COLO829 (cell line): Measurements from ENCODE around the gene FEZF1.

Source experiments
- DNase-seq: peaks from one replicate; pipeline ENCODE4 v3.0.0; 2012; ENCODE audit warnings: low spot score

The FEZF1 gene

DNA sequence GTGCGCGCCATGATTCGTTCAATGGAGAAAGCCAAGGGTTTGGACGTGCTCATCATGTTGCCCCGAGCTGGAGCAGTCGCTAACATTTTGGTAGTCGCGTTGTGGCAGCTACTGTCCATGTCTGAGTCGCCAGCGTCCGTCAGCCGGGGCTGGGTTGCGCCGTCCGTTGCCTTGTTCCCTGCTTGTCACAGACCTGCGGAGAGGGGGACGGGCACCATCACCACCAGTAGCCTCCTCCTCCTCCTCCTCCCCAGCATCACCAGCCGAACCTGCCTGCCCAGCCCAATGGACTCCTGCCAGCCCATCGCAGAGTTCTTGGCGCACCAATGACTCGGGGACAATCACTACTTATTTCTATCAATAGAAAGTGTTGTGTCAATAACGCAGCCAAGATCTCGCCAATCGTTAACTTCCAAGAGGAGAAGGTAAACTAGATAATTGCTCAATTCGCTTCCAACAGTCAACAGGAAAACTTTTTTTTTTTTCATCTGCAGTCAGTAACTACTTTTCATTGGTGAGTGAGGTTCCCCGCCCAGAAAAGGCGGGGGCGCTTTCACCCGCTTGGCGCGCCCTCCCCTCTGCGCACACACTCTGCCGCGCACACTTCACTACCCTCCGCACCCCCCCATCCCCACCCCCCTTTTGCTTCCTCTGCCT lies at the start of gene FEZF1:
TSS of gene FEZF1 (minus strand) at position 432 of the 657 bp plus-strand sequence. CDS start at position 119, 313 bp downstream.
- peak; percentile 65 for DNase-seq

DNA sequence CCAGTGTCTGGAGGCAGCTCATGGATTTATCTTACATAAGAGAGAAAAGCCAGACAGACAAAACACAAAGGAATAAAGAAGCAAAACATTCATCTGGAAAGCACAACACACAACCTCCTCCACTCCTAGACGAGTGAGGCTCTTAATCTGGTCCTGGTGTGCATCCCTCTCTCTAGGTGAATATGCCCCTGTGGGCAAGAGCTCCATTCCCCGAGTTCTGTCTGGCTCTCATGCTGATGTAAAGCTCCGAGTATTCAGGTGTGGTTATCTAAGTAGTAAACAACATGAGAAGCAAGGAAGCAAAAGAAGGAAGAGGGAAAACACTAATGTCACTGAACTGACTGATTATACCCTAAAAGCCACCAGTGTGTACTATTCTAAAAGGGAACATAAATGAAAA lies 47.9 kb upstream of the FEZF1 start:
- no peak for DNase-seq

DNA sequence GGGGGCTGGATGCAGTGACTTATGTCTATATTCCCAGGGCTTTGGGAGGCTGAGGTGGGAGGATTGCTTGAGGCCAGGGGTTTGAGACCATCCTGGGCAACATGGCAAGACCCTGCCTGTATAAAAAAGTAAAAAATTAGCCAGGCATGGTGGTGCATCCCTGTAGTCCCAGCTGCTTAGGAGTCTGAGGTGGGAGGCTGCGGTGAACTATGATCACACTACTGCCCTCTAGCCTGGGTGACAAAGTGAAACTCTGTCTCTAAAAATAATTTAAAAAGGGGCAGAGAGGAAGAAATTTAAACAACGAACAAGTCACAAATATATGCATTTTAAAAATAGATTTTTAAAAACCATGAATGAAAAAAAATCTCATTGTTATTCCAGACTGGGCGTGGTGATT lies 46.2 kb upstream of the FEZF1 start:
- no peak for DNase-seq

DNA sequence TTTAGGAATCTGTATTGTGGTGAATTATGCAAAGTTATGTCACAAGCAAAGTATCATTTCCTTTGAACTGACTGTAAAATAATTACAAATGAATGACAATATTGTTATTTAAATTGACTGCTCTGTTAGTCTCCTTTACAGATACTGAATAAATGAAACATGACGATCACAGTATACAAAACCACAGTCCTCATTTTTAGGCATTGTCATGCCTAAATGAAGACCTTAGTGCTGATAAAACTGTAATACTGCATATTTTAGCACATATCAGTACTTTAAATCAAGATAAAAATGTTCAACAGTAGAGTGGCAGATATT lies 39.7 kb upstream of the FEZF1 start:
- no peak for DNase-seq

DNA sequence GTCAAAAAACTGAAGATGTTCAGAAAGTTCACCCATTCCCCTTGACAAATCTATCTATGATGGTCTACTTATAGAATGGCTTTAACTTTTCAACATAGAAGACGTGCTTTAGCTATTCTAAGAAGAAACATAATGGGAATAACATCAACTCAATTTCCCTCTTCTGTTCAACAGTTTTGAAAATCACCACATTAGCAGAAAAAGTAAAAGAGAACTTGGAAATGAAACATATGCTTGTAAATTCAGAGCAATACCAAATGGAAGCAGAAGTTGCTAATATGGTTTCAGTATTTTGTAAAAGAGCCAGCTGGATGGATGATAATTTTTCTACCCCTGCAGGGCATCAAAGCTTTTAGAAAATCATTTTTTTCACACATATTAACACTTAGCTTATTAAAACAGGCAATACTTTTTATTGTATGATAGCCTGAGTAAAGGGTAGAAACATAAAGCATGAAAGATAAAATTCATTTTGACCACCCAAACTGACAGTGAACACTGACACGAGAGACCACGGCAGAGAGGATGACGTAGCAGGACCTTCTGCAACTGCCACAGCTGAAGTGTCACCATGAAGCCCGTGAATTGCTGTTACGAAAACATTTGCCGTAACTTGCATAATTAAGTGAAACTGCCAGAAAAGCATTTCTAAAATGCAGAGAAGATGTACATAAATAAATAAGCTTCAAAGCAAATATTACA lies 39.2 kb upstream of the FEZF1 start:
- no peak for DNase-seq

DNA sequence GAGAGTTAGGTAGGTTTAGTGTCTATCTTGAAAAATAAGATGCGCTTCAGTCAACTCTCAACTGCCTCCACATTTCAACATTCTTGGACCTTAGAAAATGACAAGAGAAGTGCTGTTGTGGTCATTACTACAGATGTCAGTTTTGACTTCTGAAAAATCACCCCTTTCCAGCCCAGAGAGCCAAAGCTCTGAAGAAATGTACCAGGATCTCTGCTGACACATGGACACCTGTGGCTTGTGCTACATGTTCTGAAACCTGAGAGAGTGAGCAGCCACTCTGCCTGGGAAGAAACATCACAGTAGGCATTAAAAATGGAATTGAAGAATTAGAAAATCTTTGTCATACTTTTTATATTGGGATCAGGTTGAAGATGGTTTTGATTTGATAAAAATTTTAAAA lies 35.9 kb upstream of the FEZF1 start:
- no peak for DNase-seq

DNA sequence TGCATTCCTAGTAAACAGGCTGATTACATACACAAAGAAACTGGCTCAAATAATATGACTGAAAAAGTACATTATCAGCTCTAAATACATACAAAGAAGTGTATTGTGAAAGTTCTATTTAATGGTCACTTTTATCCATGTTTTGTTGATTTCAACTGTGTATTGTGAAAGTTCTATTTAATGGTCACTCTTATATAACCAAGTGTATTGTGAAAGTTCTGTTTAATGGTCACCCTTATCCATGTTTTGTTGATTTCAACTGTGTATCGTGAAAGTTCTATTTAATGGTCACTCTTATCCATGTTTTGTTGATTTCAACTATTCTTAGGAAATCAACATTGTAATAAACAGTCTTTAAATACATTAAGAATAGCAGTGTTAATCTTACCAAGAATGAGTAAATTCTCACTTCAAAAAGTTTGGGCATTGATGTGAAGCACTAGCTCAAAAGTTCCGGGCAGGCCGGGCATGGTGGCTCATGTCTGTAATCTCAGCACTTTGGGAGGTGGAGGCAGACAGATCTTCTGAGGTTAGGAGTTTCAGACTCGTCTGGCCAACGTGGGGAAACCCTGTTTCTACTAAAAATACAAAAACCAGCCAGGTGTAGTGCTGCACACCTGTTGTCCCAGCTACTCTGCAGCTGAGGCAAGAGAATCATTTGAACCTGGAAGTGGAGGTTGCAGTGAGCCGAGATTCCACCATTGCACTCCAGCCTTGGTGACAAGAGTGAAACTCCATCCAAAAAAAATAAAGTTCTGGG lies 34.8 kb upstream of the FEZF1 start:
- DNase-seq: no peak

DNA sequence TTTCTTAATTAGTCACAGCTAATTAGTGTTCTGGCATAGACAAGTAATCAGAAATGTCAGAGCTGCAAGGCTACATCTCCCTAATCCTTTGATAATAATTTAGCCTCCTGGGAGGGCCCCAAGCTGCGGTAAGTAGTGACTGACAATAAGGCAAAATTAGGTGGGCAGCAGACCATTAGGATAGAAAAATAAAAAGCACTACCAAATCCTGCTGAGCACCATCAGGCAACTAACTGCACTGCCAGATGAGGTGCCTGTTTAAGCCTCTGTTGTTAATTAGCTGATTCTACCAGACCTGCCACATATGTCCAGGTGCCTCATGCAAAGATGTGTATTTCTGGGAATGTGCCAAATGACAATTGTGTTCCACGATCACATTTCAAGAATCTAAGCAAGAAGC lies 32.5 kb upstream of the FEZF1 start:
- no peak for DNase-seq

DNA sequence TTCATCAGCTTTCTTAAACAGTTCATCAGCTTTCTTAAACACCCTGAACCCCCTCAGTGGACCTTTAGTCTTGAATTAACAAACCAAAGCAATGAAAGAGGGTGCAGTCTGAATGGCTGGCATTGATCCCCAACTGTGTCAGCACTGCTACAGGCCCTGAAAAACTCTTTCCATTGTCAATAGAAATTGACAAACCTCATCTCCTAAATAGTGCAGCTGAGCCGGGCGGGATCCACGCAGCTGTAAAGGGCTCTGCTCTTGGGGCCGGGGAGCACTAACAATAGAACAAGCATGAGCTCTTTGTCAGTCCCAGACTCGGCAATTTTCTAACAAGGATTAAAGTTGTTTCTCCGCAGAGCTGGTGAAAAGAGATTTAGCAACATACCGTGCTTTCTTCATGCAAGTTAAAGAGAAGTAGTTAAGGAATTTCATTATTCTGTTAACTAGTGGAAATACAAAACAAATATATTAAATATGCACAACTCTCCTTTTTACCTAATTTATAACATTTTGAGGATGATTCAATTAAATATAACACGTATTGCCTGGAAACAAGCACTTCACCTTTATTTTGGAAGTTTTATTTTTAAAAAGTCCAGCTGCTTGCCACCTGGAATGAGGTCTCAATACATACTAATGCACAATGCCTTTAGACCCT lies 24.7 kb upstream of the FEZF1 start:
- DNase-seq: no peak

DNA sequence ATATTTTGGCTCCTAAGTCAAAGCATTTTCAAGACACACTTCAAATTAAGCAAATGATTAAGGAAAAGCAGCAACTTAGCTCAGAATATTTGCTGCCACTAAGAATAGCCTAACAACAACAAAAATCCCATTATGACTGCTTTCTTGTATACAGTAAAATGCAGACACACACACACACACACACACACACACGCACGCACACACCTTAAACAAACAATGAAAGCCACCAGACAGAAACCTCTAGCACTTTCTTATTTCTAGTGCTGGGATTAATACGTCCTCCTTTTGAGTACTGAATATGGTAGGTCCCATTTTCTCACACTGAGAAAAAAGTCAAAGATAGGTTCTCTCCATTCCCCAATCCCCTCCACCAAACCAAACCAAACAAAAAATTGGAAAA lies 23.4 kb upstream of the FEZF1 start:
- DNase-seq: no peak

DNA sequence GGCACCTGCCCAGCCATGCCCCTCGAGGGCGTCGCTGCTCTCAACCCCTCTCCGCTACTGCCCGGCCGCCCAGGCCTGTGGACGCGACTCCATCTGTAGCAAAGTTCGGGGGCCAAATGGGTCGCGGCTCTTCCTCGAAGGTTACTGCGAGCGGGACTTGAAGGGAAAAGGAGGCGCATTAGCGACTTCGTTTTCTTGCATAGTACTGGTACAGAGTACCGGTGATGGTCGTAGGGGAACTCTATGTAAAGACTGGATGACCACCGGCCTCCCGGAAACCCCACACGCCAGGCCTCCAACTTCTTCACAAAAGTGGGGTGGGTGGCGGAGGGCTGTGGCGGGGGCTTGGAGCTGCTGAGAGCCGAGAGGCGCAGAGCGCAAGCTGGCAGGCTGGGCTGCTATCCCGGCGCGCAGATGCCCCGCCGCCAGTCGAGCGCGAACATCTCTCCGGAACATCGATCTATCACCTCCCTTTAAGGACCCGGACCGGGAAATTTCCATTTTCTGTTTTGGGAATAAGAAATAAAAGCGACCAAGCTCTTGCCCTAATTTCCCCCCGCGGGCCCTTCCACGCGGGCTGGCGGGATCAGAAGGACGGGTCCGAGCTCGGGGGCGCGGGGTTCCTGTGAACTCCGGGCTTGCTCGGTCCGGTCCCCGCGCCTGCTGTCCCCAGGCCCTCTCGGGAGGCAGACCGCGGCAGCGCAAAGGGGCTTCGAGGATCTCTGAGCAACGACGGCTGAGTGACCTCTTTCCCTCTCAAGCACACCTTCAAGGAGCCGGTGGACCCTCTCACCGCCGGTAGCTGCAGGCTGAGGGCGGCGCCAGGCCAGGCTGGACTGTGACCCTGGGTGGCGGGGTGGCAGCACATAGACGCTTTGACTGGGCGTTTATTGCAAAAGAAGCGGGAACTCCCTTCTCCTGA lies 12.2 kb upstream of the FEZF1 start:
- DNase-seq: no peak

DNA sequence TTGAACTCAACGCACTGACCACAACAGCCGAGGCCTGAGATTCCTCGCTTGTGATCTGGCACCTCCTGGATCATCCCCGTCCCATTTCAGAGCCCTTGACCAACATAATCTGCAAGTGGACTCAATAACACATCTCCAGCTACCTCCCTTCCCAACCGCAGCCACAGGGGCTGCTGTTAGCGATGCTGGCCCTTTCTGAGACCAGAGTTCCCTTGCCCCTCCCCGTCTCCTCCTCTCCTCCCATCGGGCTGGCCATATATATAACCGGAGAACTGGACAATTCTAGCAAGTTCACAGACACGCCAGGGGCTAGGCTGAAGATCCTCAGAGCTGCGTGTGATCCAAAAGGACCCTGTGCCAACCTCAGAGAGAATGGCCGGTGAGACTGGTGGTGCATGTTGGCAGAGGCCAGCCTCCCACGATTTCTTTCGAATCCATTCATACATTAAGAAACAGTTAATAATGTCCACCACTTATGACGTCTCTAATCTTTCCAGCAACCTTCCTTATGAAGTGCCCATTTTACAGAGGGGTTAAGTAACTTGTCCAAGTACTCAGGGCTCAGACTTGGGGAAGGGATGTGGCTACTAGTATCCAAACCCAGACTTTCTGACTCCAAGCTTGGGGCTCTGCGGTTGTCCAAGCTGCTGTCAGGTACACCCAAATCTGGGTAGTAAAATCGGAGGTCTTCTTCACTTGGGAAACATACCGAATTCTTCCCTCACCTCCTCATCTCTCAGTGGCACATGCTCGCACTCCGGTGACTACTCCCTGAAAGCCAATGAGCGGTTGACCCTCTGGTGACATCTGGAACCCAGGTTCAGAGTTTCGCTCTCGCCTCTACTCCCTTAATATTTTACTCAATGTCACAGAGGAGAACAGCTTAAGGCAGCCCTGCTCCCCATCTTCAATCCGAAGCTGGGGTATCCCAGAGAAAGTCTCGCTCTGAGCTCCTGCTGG lies 11.2 kb upstream of the FEZF1 start:
- no peak for DNase-seq

DNA sequence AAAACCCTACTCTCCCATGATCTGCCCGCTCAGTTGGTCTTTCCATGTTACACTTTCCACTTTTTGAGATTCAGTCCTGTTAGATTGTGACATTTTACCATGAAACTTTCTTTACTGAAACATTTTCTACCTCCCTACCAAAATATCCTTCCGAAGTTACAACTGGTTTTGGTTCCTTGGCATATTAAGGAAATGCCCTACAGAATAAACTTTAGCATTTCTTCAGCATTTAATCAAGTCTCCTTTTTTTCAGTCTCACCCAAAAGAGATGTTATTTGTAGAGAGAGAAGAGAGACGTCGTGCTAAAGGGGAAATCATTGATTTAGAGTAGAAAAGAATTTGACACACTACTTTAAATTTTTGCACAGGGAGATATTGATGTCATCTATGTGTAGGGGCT lies 9.7 kb upstream of the FEZF1 start:
- no peak for DNase-seq

DNA sequence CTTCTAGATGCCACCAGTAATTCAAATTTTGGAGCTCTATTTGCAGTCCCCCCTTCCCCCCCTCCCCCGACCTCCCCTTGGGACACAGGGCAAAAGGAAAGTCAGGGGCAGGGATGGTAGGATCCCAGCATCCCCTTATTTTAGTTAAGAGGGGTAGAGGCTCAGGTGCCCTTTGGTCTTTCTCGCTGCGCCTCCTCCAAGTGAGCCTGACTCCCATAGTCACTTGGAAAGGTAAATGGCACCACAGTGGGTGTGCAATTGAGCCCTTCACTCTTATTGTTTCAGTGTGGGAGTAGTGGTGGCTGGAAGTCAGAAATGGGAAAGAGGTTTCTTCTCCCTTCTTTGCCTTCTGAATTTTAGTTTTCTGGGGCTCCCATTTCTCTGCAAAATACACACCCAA lies 8.2 kb upstream of the FEZF1 start:
- DNase-seq: no peak

DNA sequence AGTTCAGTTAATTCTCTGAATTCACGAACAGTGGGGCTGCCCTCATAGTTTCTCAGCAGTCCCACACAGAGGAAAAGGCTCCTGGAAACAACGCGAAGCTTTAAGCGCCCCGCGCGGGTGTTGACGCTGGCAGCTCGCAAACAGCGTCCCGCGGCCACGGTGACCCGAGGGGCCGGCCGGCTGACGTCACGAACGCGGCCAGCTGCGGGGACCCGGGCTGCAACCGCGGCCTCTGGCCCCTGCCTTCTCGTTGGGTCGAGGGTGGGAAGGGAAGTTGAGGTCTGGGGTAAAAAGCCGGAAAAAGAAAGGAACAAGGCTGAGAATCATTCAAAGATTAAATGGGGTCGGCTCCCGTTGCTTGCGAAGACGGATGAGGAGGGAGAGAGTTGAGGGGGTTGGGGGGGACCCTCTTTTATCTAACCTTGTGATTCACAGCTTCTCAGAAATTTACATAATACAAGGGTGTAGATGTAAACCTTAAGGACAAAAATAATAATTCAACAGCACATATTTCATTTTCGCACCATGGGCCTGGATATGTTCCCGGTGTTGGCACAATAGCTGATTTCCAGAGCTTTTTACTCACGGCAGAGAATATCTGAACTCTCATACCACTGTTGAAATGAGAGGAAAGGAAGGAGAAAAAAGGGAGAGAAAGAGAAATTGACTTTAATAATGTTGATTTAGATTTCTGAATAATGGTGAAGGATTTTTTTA lies 7.3 kb upstream of the FEZF1 start:
- DNase-seq: no peak

DNA sequence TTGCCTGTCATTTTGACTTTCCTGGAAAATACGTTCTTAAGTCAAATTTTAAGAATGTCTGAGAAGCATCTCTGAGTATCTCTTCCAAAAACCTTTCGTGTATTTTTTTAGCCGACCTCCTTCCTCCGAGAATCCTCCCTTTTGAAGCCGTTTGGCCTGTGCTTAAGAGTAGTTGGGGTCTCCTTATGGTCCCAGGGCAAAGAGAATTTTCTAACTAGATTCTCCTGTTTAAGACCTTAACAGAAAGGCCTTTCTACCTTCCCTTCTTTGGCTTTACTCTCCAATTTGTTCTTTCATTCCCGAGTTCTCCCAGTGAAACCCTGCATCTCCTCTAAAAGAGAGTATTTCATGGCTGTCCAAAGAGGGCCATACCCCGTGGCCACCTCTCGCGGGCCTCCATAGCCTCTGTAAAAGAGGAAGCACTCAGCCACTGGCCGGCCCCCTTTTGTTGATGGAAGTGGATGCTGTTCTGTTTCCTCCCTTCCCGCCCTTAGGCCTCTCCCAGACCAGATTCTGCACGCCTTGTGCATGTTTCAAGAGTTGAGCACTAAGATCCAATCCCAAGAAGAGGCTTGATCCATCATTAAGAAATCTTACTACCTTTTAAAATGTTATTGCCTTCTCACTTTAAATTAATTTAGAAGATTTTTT lies 6.6 kb upstream of the FEZF1 start:
- no peak for DNase-seq

DNA sequence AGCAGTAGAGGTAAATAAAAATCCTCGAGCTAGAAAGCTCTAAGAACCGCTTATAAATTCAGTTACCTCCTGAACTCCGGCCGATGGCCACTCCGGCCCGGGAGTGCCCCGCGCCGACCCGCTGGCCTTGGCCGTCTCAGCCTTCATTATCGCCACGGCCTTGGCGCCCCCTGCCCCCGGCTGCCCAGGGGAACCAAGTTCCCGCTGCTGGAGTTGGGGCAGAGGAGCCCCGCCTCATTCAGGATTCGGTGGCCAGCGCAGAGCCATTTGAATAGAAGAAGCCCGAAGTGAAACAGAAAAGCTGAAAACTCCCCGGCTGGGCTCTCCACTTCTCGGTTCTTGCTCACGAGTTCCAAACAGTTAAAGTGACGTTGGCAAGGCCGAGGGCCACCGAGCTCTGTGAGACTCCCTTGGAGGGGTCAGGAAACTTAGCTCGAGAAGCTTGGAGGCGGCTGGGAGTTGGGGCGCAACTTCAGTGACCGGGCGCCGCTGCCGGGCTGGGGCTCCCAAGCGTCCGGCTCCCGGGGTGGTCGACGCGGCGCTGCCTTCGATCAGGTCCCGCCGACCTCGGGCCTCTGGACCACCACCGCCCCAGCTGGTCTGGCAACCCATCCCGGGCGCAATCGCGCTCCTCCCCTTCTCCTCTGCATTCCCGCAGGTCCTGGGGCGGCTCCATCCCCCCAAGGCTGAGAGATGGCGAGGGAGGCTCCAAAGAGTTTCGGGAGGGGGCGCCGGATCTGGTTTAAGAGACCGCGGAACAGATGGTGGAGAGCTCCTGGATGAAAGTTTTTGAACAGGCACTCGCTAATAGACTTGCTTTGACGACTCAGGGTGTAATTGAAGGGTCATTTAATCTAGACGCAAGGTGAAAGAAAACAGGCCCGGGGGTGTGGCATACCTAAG lies 5.8 kb upstream of the FEZF1 start:
- DNase-seq: no peak

DNA sequence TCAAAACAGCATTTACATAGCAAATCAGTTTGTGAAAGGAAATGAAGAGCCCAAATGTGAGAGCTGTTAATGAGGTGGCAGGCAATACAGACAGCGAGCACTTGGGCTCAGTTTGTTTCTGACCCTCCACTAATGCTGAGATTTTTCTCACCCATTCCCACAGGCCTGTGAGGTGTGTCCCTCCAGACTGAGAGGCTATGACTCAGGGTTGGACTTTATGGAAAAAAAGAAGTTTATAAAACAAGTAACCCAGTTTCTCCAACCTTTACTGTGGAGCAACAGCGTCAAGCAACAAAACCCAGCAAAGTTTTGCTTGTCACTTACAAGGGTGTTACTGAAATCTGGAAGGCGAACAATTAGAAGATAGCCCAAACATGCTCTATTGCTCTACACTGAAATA lies 4.9 kb upstream of the FEZF1 start:
- no peak for DNase-seq
